GM19099 (cell line): ENCODE measurements around the gene CACNA1S.

Experiments
- POLR2A ChIP-seq: IDR thresholded peaks from 3 replicates; pipeline ENCODE4 v1.6.1; 2011; ENCODE audit warnings: low read depth; ENCODE audit not compliant: insufficient read length; ENCODE audit errors: extremely low read depth

Gene CACNA1S

DNA sequence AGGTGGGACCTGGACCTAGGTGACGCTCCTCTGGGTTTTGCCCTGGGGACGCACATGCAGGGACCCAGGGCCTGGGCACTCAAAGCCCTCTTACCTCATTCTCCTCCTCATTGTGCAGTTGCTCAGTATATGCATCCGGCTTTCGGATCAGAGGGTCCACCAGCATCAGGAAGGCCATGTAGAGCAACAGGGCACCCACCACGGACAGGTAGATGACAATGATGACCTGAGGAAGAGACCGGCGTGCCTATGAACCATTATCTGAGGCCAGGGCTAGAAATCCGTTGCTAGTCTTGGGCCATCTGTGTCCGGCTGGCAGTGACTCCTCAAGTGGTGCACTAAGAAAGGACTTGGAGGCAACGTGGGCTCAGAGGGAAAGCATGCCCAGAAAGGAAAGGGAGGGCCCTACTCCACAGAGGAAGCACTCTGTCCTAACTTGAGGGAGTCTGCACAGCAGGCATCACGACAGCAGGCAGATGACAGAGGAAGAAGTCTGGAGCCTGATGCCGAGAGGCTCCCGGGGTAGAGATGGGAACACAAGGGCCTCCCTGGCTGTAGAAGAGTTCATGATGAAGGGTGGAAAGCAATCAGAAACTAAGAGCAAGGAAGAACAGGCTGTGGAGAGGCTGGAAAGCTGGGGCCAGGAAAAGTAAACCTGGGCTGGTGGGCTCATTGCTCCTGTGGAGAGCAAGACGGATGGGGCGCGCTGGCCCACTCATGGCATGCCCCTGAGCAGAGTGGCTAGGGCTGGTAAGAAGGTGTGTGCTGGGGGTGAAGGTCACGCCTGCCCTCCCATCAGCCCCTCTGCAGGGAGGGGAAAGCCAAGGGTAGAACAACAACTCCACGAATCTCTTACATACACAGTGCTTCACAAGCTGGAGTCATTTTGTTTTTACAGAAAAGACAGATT, 31.8 kb upstream of the CACNA1S start:
- no peak for TF ChIP-seq POLR2A

DNA sequence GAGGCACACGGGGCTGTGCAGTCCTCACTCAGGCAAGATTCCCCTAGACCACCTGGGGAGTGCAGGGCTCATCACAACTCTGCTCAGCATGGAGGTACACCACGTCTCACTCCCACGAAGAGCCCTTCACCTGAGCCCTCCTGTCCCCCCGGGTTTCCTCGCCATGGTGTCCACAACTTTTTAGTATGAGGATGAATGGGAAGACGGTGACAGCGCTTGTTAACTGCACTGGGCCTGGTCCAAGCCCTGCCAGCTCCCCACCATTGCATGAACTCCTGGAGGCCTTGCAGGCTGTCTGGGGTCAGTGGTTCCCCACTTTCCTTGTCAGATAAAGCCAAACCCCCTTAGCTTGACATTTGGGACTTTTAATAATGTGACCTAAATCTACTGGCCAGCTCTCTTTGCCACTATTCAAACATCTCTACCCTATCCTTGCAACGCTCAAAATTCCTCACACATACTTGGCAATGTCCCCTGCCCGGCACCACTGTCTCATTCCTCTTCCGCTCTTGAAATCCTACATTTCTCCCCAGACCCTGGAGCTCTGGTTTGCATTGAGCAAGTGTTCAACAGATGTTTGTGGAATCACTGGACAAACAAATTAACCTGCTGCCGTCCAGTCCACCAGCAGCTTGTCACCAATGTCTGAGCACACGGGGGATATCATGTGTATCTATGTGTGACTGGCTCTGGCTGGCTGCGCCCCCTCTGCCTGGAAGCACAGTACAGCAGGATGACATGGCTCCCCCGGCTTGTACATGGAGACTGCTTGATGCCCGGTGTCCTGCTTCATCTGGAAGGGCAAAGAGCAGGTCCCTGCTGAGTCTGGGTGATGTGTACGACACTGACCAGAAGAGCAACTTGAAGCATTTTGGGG, 30.9 kb upstream of the CACNA1S start:
- TF ChIP-seq POLR2A, result no peak

DNA sequence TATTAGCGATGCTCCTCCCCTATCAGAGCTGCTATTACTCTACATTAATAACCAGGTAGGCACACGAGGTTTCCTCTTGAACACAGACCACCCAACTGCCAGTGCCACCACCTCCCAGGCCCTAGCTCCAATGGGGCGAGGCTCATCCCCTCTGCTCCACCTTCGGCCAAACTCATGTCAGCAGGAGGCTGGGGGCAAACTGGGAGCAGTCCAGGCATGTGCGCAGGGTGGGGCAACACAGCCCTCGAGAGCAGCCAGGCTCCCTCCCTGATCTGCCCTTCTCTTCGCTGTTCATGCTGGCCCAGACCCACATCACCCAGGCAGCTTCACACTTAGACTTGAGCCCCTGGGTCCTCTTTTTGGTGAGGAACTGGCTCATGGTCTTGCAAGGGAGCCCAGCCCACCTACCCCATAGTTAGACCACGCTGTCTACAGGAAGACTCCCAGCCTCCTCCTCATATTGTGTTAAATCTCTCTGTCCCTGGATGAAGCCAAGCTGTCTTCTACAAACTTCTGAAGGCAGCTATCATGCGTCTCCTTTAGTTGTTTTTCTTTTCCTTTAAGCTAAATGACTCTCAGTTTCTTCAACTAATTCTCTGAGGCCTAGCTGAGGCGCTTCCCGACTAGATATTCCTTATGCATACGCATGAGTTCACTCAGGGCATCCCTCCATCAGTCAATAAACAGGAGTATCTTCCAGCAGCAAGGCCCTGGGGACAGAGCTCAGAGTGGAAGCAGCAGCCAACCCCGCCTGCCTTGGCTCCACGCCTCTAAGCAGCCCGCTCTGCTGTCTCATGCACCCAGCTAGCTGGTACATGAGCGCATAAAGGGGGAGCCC, 30.0 kb upstream of the CACNA1S start:
- TF ChIP-seq POLR2A, result no peak

DNA sequence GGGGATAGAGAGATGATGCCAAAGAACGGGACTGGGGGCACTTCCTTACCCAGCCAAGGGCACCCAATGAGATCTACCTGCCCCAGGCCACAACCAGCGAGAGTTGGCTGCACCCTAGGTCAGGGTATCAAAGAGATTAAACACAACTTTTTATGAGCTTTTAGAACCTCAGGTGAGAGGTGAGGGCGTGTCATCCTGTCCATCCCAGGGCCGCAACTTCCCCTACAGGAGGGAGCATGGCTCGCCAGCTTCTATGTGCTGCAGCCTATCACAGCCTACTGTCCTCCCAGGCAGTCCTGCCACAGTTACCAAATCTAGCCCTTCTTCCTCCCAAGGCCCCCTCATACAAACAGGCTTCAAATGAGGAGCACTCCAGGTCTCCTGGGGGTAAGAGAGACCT, 29.2 kb upstream of the CACNA1S start:
- TF ChIP-seq POLR2A, result no peak

DNA sequence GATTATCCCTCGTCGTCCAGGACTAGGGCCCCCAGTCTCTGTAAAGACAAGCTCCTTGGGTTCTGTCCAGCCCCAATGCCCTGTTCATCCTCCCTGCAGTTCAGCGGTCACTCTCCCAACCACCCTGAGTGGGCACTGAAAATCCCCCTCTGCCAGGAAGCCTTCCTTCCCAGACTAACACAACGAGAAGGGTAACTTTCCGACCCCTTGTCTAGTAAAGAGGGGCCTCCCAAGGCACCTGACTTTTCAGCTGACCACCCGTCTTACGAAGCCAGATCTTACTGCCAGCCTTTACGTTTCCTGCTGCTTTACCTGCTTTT, 28.7 kb upstream of the CACNA1S start:
- no peak for TF ChIP-seq POLR2A

DNA sequence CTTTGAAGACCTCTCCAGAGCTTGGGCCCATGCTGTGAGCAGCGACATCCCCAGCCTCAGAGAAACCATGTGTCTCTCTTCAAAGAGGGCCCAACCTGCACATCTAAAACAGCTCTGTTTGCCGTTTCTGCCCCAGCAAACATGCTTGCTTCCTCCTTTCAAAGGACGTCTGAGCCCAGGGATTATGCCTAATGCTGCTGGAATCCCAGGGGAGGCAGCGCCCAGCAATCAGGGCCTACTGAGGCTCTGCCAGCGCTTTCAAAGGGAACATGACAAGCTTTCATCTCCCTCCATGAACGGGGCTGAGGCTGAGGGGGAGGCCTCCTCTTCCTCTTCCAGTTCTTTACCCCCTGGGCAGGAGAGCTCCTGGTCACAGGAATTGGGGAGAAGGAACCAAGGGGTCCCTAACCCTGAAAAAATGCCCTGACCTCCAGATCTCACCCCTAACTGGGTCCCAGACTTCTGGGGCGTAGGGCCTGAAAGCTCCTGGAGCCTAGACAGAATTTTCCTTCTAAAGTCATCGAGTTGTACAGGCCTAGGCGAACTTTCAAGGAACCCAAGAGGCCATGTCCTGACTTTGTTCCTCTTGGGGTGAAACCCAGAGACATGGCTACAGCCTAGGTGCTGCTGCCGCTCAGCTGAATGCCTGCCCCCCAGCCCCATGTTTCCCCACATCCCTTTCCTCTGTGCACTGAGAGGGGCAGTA, 28.2 kb upstream of the CACNA1S start:
- no peak for TF ChIP-seq POLR2A

DNA sequence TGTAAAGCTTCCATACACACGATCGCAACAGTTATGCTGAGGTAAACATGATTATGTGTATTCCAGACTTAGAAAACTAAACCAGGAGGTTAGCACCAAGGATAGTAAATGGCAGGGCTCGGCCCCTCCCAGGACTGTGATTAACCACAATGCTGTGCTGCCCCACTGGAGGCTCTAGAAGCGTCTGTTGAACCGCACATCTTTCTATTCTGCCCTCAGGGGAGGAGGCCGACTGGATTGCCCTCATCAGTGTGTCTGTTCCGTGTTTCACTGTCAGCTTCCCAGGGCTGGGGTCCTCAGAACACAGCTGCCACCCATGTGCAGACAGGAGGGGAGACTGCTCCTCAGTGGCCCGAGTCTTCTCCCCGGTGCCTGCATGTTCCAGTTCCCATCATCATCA, 27.5 kb upstream of the CACNA1S start:
- TF ChIP-seq POLR2A, result no peak

DNA sequence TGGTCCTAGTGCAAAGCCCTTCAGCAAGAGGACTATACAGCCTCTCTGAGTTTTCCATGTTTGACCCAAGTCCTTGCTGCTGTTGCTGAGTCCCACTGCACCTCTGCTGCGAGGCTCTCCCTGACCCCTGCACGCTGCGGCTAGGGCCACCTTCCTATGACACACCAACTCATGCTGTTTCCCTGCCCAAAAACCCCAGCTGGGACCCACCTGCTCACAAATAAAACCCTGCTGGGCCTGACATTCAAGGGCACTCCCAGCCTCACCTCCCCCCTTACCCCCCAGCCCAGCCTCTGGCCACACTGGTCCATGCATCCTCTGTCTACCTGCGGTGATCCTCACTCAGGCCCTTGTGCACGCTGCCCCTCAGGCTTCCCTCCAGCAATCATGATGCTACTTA, 27.1 kb upstream of the CACNA1S start:
- no peak for TF ChIP-seq POLR2A

DNA sequence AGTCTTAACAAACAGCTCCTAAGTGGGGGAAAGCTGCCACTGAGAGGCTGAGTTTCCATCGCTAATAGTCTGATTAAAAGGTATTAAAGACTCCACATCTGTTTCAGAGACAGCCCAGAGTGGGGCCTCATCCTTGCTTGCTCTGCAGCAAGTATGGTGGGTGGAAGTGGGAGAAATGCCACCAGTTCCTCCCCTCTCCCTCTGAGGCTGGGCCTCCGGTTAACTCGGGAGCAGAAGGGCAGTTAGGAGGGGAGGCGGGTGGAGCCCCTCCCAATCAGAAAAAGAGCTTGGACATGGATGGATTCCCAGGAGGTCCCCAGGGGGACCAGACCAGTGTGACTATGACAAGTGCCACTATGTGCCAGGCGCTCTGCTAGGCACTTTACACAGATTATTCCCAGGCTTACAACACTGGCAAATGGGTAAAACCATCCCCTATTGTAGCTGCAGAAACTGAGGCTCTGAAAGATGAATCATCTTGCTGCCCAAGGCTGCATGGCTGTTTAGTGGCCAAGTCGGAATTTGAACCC, 26.1 kb upstream of the CACNA1S start:
- TF ChIP-seq POLR2A, result no peak

DNA sequence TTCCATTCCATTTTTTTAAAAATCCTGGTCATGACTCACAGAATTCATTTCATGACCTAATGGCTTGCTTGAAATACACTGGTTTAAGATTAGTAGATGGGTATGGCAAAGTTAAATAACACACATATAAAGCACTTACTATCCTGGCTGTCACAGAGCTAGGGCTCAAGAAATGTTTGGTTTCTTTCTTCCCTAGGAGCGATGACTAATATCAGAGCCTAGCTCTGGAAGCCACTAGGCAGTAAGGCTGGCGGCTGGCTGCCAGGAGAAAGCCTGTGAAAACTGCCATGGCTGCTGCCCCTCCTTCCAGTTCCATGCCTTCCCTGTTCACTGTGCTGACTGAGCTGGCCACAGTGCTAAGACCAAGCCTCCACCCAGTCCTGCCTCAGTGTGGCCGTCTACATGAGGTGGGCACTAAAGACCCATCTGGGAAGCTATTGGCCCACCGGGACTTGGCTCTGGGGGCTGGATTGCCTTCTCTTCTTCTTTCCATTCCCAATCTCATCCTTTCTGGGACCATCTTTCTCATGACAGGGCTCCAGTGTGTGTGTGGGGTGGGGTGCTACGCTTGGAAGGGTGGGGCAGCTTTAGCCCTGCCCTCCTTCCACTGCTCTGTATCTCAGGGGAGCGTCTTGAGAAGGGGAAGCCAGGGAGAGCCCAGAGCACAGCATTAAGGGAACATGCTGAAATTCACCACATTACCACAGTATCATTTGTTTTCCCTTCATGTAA, 25.5 kb upstream of the CACNA1S start:
- TF ChIP-seq POLR2A, result no peak

DNA sequence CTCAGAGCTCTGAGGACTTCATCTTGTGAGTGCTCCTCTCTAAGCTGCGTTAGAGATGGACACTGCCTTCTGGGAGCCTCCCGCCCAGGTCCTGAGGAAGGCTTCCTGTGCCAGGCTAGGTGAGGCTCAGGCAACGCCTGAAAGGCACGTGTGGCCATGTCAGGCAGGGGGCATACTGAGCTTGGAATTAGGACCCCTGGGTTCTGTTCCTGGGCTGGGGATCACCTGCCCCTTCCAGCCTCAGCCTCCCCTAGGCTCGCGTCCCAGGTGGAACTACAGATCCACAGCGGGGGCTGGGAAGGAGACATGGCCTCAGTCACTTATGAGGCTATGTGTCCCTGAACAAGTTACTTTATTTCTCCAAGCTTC, 24.8 kb upstream of the CACNA1S start:
- no peak for TF ChIP-seq POLR2A

DNA sequence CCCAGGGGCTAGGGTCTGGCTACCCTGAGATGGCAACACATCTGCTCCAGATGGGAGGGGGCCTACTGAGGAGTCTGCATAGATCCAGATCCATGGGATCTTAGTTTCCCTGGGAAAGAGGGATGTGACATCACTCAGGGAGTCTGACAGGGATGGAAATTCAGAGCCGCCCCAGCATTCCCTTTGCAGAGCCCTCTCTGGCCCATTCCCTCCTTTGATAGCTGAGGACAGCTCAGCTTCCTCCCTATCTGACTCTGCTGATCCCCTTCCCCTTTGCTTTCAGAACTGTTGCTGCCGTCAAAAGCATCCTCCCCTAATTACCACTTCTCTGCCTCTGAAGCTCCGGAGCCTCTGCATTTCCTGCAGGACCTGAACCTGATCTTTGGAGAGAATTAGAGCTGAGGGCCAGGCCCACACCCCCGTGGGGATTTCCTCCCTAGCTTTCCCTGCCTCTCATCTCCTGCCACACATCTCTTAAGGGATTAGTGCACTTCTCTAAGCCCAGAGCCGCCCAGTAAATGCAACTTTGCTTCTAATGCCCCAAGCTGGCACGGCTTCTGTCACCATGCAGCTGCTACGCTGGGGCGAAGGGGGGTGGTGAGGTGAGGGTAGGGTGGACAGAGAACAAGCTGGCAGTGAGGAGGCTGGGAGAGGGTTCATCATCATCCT, 24.3 kb upstream of the CACNA1S start:
- no peak for TF ChIP-seq POLR2A

DNA sequence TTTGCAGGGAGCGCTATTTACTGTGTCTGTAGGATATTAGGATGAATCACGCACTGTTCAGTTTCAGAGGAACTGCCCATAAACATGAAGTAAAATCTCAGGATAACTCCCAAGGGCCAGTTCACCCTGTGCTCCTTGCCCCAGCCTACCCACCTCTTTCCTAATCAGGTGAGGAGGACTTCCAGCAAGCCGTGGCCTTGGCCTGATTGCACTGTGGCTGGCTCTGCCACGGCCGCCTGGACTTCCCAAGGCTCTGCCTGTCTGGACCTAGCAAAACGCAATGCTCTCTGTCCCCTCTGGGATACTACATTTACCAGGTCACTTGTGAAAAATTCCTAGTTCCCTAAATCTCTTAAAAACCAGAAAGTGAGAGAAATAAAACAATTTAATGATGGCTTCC, 22.2 kb upstream of the CACNA1S start:
- TF ChIP-seq POLR2A, result no peak

DNA sequence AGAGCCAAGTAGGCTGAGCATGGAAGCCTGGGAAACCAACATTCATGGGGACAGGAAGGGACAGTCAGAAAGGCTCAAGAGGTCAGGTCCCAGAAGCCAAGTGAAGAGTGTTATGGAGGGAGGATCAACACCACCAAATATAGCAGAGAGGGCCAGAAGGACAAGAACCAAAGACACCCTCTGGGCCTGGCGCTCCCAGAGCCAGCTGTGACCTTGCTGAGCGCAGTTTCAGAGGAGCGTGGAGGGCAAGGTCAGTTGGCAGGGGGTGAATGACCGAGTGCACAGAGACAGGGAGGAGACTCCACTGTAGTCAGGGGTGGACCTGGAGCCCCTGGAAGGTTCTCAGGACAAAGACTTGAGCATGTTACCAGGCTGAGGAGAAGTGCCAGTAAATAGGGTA, 19.2 kb upstream of the CACNA1S start:
- no peak for TF ChIP-seq POLR2A

DNA sequence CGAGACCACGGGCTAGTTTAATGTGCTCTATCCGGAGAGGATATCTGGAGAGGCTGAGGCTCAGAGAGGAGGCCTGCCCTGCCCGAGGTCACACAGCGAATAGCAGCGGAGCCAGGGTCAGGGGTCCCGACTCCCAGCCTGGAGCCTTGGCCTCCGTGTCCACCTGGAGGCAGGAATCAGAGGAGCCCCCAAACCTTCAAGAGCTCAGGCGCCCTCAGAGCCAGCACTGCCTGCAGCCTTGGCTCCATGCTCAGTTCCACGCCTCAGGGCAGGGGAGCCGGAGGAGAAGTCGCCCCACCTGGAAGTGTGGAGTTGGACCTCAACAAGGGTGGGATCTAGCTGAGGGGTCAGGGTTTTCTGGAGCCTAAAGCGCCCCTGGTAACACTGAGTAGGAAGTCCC, 16.7 kb upstream of the CACNA1S start:
- no peak for TF ChIP-seq POLR2A
